HepG2 (cell line): ENCODE measurements around the gene CCDC178. TPM values are rescaled to one million over a fixed set of nuclear protein-coding genes. Genes with fewer than 3 reads are reported as not detected.

ENCODE experiments used
- ATAC-seq: fragments of 200-7000 bp; cut with Tn5 transposase; 3 replicates; pipeline ENCODE4 v1.9.1; 2020; ENCODE audit warnings: mild to moderate bottlenecking, moderate library complexity
- BruUV-seq: library from RNA; stranded (reverse); fragments of 400-500 nt; replicated peaks from 2 replicates; lab custom pipeline; 2021; lab: Mats Ljungman, UMichigan
- CTCF ChIA-PET: fragments of 300-600 bp; formaldehyde crosslinking; extraction: SDS; loops from one replicate; lab custom pipeline; 2021; ENCODE audit warnings: low total read pairs, inconsistent platforms, low intra/inter-chr PET ratio; lab: Yijun Ruan, JAX
- POLR2A ChIA-PET: fragments of 350-600 bp; sonication (Branson Sonifier 250); formaldehyde crosslinking; loops from one replicate; lab custom pipeline; 2020; ENCODE audit warnings: antibody characterized with exemption, inconsistent platforms; lab: Yijun Ruan, JAX
- DNase-seq: peaks from one replicate; pipeline ENCODE4 v3.0.0-alpha.2; 2015; ENCODE audit warnings: low spot score
- FAIRE-seq: peaks from 3 replicates; lab custom pipeline; 2011; peaks lifted over from hg19 to GRCh38; lab: Jason Lieb, UNC
- H2AFZ ChIP-seq: one replicate; pipeline ENCODE4 v1.6.1; 2011; ENCODE audit warnings: low read length, inconsistent platforms
- H3K27ac ChIP-seq: fragments of 300-600 bp; 3 replicates; pipeline ENCODE4 v1.8.0; 2011; ENCODE audit warnings: mixed run types, mild to moderate bottlenecking, mixed read lengths, low read length, inconsistent platforms; ENCODE audit not compliant: insufficient read depth; ENCODE audit errors: extremely low read length
- H3K27me3 ChIP-seq, 2 experiments: fragments of 200-600 bp in 1 of 2; 2 replicates in 1 of 2; 3 replicates in 1 of 2; pipeline versions ENCODE4 v1.6.0 to v1.8.0; 2011; ENCODE audit warnings: low read length in 2 of 2, mild to moderate bottlenecking in 2 of 2, moderate library complexity in 2 of 2, inconsistent platforms in 1 of 2; ENCODE audit not compliant: insufficient read depth in 2 of 2, control insufficient read depth in 1 of 2
- H3K36me3 ChIP-seq, 2 experiments: fragments of 200-600 bp in 1 of 2; replicated peaks in 1 of 2; 2 replicates in 1 of 2; 3 replicates in 1 of 2; pipeline versions ENCODE4 v1.5.1 to v1.8.0; 2011; ENCODE audit warnings: low read length in 2 of 2, inconsistent platforms in 1 of 2; ENCODE audit not compliant: insufficient read depth in 2 of 2, control insufficient read depth in 1 of 2
- H3K4me1 ChIP-seq: 2 replicates; pipeline ENCODE4 v1.5.1; 2012; ENCODE audit warnings: low read length, inconsistent platforms; ENCODE audit not compliant: insufficient read depth
- H3K4me2 ChIP-seq: 2 replicates; pipeline ENCODE4 v1.6.0; 2011; ENCODE audit warnings: low read depth, low read length, inconsistent platforms
- H3K4me3 ChIP-seq, 3 experiments: fragments of 200-600 bp in 1 of 3; sonication (generic), shearing (Covaris generic) in 1 of 3; replicated peaks in 1 of 3; 2 replicates each; pipeline ENCODE4 v1.5.1; 2011 to 2016; ENCODE audit warnings: low read length in 3 of 3, inconsistent platforms in 2 of 3, low read depth in 2 of 3, mild to moderate bottlenecking in 2 of 3, control low read depth in 1 of 3, mixed read lengths in 1 of 3; ENCODE audit not compliant: insufficient read depth in 1 of 3
- H3K79me2 ChIP-seq: one replicate; pipeline ENCODE4 v1.6.1; 2011; ENCODE audit warnings: low read length, inconsistent platforms; ENCODE audit not compliant: insufficient read depth
- H3K9ac ChIP-seq: 2 replicates; pipeline ENCODE4 v1.6.0; 2011; ENCODE audit warnings: mild to moderate bottlenecking, low read depth, low read length, inconsistent platforms; ENCODE audit not compliant: insufficient read depth
- H3K9me3 ChIP-seq: 2 replicates; pipeline ENCODE4 v1.5.1; 2012; ENCODE audit warnings: mild to moderate bottlenecking, low read length
- H4K20me1 ChIP-seq: 2 replicates; pipeline ENCODE4 v1.6.0; 2011; ENCODE audit warnings: inconsistent platforms, mild to moderate bottlenecking, low read length, moderate library complexity; ENCODE audit not compliant: insufficient read depth
- EHMT2 ChIP-seq: fragments of 200-600 bp; sonication (generic); IDR thresholded peaks from 2 replicates; pipeline ENCODE4 v1.7.0; 2017; ENCODE audit warnings: antibody characterized with exemption, low read depth, low read length, borderline replicate concordance
- ZNF160 ChIP-seq: sonication (generic); formaldehyde crosslinking; IDR thresholded peaks from 2 replicates; pipeline ENCODE4 v1.8.0; 2022; ENCODE audit warnings: mild to moderate bottlenecking, inconsistent platforms, missing genetic modification reagents
- in situ Hi-C: cut with HindIII; loops from 2 replicates; pipeline ENCODE4 v1.10.0; 2017; ENCODE audit warnings: low pct_unique_long_range_greater_than_20kb; ENCODE audit not compliant: extremely low pct_ligation_motif_present
- intact Hi-C: fragments of 100-400 bp; cut with micrococcal nuclease; formaldehyde crosslinking; loops from one replicate; pipeline ENCODE4 v1.10.0; 2022; ENCODE audit not compliant: unreplicated experiment
- polyA plus RNA-seq, 8 experiments: library from polyadenylated mRNA; depleted of rRNA in 3 of 8; stranded (reverse) in 7 of 8; unstranded in 1 of 8; fragments of >200 nt; fragmentation: Illumina TruSeq in 4 of 8; extraction: Trizol in 4 of 8; gene quantifications; 2 replicates each; pipeline versions ENCODE4 v1.2.1 to v1.2.3, GENCODE V29; 2011 to 2016; ENCODE audit warnings: low read depth in 4 of 8, missing spikeins in 1 of 8, mixed read lengths in 1 of 8; ENCODE audit not compliant: insufficient read depth in 1 of 8
- total RNA-seq, 5 experiments: library from RNA; depleted of rRNA; stranded (reverse); fragments of >200 nt; fragmentation: Illumina TruSeq; extraction: Trizol; gene quantifications; 2 replicates each; pipeline ENCODE4 v1.2.3, GENCODE V29; 2016; ENCODE audit warnings: low read depth in 1 of 5
- TF ChIP-seq, protein P1 (sequence below): sonication (generic); formaldehyde crosslinking; IDR thresholded peaks from 2 replicates; pipeline ENCODE4 v1.5.0; 2020; ENCODE audit warnings: mild to moderate bottlenecking, missing genetic modification reagents, borderline replicate concordance
- TF ChIP-seq, protein P2 (sequence below): sonication (generic); formaldehyde crosslinking; IDR thresholded peaks from 2 replicates; pipeline ENCODE4 v1.8.0; 2022; ENCODE audit warnings: mild to moderate bottlenecking, missing genetic modification reagents

Gene CCDC178
- total and polyA plus RNA-seq, 2 of the 13 experiments (the other 11 are each of a cell fraction or from before 2014, with no cell fraction given) = not detected

DNA sequence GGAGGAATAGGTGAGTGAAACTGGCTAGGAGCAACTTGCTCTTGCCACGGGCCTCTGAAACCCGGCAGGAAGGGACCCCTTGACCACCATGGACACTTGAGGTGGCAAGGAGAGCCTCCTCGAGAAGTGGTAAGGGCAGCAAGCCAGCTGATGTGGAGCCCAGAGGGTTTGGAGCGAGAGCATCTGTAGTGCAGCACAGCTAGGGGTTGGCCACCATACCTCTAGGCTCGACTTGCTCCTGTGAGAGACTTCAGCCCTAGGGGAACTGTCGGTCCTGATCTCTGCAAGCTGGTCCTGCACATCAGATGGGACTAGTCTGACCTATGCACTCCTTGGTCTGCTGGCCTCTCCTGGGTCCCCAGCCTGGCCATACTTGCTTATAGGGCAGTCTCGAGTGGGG is 158.4 kb downstream of the CCDC178 start (continued):
- TF ChIP-seq, protein P1, sequence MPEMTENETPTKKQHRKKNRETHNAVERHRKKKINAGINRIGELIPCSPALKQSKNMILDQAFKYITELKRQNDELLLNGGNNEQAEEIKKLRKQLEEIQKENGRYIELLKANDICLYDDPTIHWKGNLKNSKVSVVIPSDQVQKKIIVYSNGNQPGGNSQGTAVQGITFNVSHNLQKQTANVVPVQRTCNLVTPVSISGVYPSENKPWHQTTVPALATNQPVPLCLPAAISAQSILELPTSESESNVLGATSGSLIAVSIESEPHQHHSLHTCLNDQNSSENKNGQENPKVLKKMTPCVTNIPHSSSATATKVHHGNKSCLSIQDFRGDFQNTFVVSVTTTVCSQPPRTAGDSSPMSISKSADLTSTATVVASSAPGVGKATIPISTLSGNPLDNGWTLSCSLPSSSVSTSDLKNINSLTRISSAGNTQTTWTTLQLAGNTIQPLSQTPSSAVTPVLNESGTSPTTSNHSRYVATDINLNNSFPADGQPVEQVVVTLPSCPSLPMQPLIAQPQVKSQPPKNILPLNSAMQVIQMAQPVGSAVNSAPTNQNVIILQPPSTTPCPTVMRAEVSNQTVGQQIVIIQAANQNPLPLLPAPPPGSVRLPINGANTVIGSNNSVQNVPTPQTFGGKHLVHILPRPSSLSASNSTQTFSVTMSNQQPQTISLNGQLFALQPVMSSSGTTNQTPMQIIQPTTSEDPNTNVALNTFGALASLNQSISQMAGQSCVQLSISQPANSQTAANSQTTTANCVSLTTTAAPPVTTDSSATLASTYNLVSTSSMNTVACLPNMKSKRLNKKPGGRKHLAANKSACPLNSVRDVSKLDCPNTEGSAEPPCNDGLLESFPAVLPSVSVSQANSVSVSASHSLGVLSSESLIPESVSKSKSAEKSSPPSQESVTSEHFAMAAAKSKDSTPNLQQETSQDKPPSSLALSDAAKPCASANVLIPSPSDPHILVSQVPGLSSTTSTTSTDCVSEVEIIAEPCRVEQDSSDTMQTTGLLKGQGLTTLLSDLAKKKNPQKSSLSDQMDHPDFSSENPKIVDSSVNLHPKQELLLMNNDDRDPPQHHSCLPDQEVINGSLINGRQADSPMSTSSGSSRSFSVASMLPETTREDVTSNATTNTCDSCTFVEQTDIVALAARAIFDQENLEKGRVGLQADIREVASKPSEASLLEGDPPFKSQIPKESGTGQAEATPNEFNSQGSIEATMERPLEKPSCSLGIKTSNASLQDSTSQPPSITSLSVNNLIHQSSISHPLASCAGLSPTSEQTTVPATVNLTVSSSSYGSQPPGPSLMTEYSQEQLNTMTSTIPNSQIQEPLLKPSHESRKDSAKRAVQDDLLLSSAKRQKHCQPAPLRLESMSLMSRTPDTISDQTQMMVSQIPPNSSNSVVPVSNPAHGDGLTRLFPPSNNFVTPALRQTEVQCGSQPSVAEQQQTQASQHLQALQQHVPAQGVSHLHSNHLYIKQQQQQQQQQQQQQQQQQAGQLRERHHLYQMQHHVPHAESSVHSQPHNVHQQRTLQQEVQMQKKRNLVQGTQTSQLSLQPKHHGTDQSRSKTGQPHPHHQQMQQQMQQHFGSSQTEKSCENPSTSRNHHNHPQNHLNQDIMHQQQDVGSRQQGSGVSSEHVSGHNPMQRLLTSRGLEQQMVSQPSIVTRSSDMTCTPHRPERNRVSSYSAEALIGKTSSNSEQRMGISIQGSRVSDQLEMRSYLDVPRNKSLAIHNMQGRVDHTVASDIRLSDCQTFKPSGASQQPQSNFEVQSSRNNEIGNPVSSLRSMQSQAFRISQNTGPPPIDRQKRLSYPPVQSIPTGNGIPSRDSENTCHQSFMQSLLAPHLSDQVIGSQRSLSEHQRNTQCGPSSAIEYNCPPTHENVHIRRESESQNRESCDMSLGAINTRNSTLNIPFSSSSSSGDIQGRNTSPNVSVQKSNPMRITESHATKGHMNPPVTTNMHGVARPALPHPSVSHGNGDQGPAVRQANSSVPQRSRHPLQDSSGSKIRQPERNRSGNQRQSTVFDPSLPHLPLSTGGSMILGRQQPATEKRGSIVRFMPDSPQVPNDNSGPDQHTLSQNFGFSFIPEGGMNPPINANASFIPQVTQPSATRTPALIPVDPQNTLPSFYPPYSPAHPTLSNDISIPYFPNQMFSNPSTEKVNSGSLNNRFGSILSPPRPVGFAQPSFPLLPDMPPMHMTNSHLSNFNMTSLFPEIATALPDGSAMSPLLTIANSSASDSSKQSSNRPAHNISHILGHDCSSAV = no peak

DNA sequence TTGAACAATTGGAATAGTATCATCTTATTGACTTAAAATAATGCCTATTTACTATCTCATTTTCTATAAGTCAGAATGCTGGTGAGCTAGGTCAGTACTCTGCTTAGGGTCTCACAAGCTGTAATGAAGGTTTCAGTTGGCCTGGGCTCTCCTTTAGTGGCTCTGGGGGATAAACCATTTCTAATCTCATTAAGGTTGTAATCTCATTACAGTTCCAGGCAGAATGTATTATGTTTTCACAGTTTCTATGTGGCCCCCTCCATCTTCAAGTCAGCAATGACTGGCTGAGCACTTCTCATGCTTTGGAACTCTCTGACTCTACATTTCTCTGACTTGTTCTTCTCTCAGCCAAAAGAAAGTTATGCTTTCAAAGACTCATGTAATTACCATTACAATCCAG is 163.1 kb downstream of the CCDC178 start:
- no peaks in the 10 kb centered on the region for H3K4me1 ChIP-seq
- H3K4me2 ChIP-seq = no peak overlapping the region

More for the DNA sequence above, 163.1 kb downstream of the CCDC178 start:
- Histone ChIP-seq H3K36me3 (no peaks in the 10 kb centered on the region), H4K20me1 (no peaks in the 10 kb centered on the region), H3K79me2 (no peaks in the 10 kb centered on the region), H3K9ac (no peak overlapping the region), H2AFZ (no peak overlapping the region), H3K27ac (no peak overlapping the region), H3K4me3 (no peak overlapping the region), H3K27me3 (no peaks in the 10 kb centered on the region; a peak in 1 of 5 replicates), H3K9me3 (no peaks in the 10 kb centered on the region)
- ChIA-PET CTCF (no interaction called here), POLR2A (no interaction called here)
- ATAC-seq (no peak), FAIRE-seq (no peak), DNase-seq (no peak)
- intact Hi-C loops (no loop called here), in situ Hi-C loops (no loop called here)
- TF ChIP-seq, protein P2, sequence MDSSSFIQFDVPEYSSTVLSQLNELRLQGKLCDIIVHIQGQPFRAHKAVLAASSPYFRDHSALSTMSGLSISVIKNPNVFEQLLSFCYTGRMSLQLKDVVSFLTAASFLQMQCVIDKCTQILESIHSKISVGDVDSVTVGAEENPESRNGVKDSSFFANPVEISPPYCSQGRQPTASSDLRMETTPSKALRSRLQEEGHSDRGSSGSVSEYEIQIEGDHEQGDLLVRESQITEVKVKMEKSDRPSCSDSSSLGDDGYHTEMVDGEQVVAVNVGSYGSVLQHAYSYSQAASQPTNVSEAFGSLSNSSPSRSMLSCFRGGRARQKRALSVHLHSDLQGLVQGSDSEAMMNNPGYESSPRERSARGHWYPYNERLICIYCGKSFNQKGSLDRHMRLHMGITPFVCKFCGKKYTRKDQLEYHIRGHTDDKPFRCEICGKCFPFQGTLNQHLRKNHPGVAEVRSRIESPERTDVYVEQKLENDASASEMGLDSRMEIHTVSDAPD = no peak
- no peak for TF ChIP-seq ZNF160 (CRISPR knock-in tag)
- TF ChIP-seq EHMT2 = no peak
- no TSS peak for BruUV-seq
